Karpas-422 (cell line): ENCODE measurements around the gene HOXD11. TPM values are rescaled to one million over a fixed set of nuclear protein-coding genes. Genes with fewer than 3 reads are reported as not detected.

Experiments
- DNase-seq: peaks from one replicate; pipeline ENCODE4 v3.0.0-alpha.2; 2015
- H2AFZ ChIP-seq: fragments of 200-600 bp; sonication (generic); 2 replicates; pipeline ENCODE4 v1.6.1; 2014; ENCODE audit warnings: antibody characterized with exemption, low read length, mixed read lengths
- H3K27ac ChIP-seq: fragments of 200-600 bp; sonication (generic); 2 replicates; pipeline ENCODE4 v1.5.1; 2014; ENCODE audit warnings: mild to moderate bottlenecking, low read length, moderate library complexity
- H3K27me3 ChIP-seq: fragments of 200-600 bp; sonication (generic); 2 replicates; pipeline ENCODE4 v1.6.1; 2014; ENCODE audit warnings: low read length, mixed read lengths
- H3K36me3 ChIP-seq: fragments of 200-600 bp; sonication (generic); 2 replicates; pipeline ENCODE4 v1.6.1; 2014; ENCODE audit warnings: low read length, mixed read lengths; ENCODE audit not compliant: insufficient read depth
- H3K4me1 ChIP-seq: fragments of 200-600 bp; sonication (generic); 2 replicates; pipeline ENCODE4 v1.6.1; 2014; ENCODE audit warnings: mild to moderate bottlenecking, low read length, mixed read lengths
- H3K4me2 ChIP-seq: fragments of 200-600 bp; sonication (generic); 2 replicates; pipeline ENCODE4 v1.6.1; 2014; ENCODE audit warnings: low read length, low read depth, mild to moderate bottlenecking; ENCODE audit not compliant: poor library complexity, severe bottlenecking
- H3K4me3 ChIP-seq: fragments of 200-600 bp; sonication (generic); 2 replicates; pipeline ENCODE4 v1.5.1; 2014; ENCODE audit warnings: mild to moderate bottlenecking, antibody characterized with exemption, low read length, mixed read lengths
- H3K79me2 ChIP-seq: fragments of 200-600 bp; sonication (generic); 2 replicates; pipeline ENCODE4 v1.6.1; 2014; ENCODE audit warnings: mild to moderate bottlenecking, low read length, mixed read lengths
- H3K9ac ChIP-seq: fragments of 200-600 bp; sonication (generic); 2 replicates; pipeline ENCODE4 v1.6.0; 2014; ENCODE audit warnings: low read length
- H3K9me2 ChIP-seq: fragments of 200-600 bp; sonication (generic), shearing (Covaris generic); replicated peaks from 2 replicates; pipeline ENCODE4 v1.6.0; 2014; ENCODE audit warnings: mild to moderate bottlenecking, low read length, moderate library complexity; ENCODE audit not compliant: insufficient read depth
- H3K9me3 ChIP-seq: fragments of 300-700, 200-600 bp; sonication (generic); 2 replicates; pipeline ENCODE4 v1.6.1; 2014; ENCODE audit warnings: low read length, mixed read lengths
- H4K20me1 ChIP-seq: fragments of 200-600 bp; sonication (generic); 2 replicates; pipeline ENCODE4 v1.6.1; 2014; ENCODE audit warnings: mild to moderate bottlenecking, antibody characterized with exemption, low read length, low read depth; ENCODE audit not compliant: insufficient read depth
- total RNA-seq: library from RNA; depleted of rRNA; stranded (reverse); fragments of >200 nt; shearing (Covaris generic); gene quantifications from 2 replicates; pipeline ENCODE4 v1.2.3, GENCODE V29; 2014; ENCODE audit warnings: low replicate concordance

HOXD11 gene
- total RNA-seq, 1 experiment from 2014 or later = not detected

GRCh38 chr2:176105730-176106580 is 1.1 kb upstream of the HOXD11 start:
- no peaks in the 10 kb centered on the region for H3K36me3 ChIP-seq
- H3K9me2 ChIP-seq = no peaks in the 10 kb centered on the region
- no peaks in the 10 kb centered on the region for H3K27me3 ChIP-seq
- H3K79me2 ChIP-seq = no peaks in the 10 kb centered on the region
- H3K9me3 ChIP-seq = no peaks in the 10 kb centered on the region
- DNase-seq = no peak
- H3K27ac ChIP-seq = no peak overlapping the region
- no peak overlapping the region for H2AFZ ChIP-seq
- H3K4me1 ChIP-seq = peaks cover 4% of the 10 kb centered on the region
- no peak overlapping the region for H3K4me3 ChIP-seq
- no peaks in the 10 kb centered on the region for H4K20me1 ChIP-seq
- no peak overlapping the region for H3K9ac ChIP-seq
- no peak overlapping the region for H3K4me2 ChIP-seq

GRCh38 chr2:176107731-176108181 is 676 bp downstream of the HOXD11 start:
- H3K27ac ChIP-seq = no peak overlapping the region
- no peak overlapping the region for H3K4me3 ChIP-seq
- no peaks in the 10 kb centered on the region for H3K79me2 ChIP-seq
- no peak overlapping the region for H3K4me2 ChIP-seq
- no peaks in the 10 kb centered on the region for H4K20me1 ChIP-seq
- no peaks in the 10 kb centered on the region for H3K9me2 ChIP-seq
- peaks cover 10% of the 10 kb centered on the region for H3K4me1 ChIP-seq
- H3K36me3 ChIP-seq = no peaks in the 10 kb centered on the region
- H2AFZ ChIP-seq = no peak overlapping the region
- H3K9me3 ChIP-seq = no peaks in the 10 kb centered on the region
- no peak overlapping the region for H3K9ac ChIP-seq
- no peaks in the 10 kb centered on the region for H3K27me3 ChIP-seq
- DNase-seq = no peak

GRCh38 chr2:176109192-176109901 is 2.3 kb downstream of the HOXD11 start:
- Histone ChIP-seq H2AFZ (no peak overlapping the region), H3K4me2 (no peak overlapping the region), H3K9me2 (no peaks in the 10 kb centered on the region), H4K20me1 (no peaks in the 10 kb centered on the region), H3K4me1 (peaks cover 10% of the 10 kb centered on the region), H3K36me3 (no peaks in the 10 kb centered on the region), H3K27me3 (no peaks in the 10 kb centered on the region), H3K9me3 (no peaks in the 10 kb centered on the region), H3K27ac (no peak overlapping the region), H3K4me3 (no peak overlapping the region), H3K79me2 (no peaks in the 10 kb centered on the region), H3K9ac (no peak overlapping the region)
- DNase-seq = no peak

GRCh38 chr2:176109946-176110345 is 2.9 kb downstream of the HOXD11 start:
- DNase-seq = no peak
- no peak overlapping the region for H3K4me2 ChIP-seq
- no peak overlapping the region for H3K9ac ChIP-seq
- H3K79me2 ChIP-seq = no peaks in the 10 kb centered on the region
- H3K27ac ChIP-seq = no peak overlapping the region
- no peaks in the 10 kb centered on the region for H3K27me3 ChIP-seq
- no peak overlapping the region for H3K4me3 ChIP-seq
- H3K36me3 ChIP-seq = no peaks in the 10 kb centered on the region
- no peaks in the 10 kb centered on the region for H3K9me2 ChIP-seq
- H2AFZ ChIP-seq = no peak overlapping the region
- no peaks in the 10 kb centered on the region for H4K20me1 ChIP-seq
- peaks cover 10% of the 10 kb centered on the region for H3K4me1 ChIP-seq
- H3K9me3 ChIP-seq = no peaks in the 10 kb centered on the region

GRCh38 chr2:176110415-176111308 is 3.6 kb downstream of the HOXD11 start:
- no peaks in the 10 kb centered on the region for H4K20me1 ChIP-seq
- peak overlapping the region; percentile 66 for H3K4me2 ChIP-seq
- H3K36me3 ChIP-seq = no peaks in the 10 kb centered on the region
- H3K79me2 ChIP-seq = no peaks in the 10 kb centered on the region
- H3K4me1 ChIP-seq = peaks cover 10% of the 10 kb centered on the region
- no peaks in the 10 kb centered on the region for H3K9me3 ChIP-seq
- no peak overlapping the region for H3K27ac ChIP-seq
- peak overlapping the region; percentile 54; the same call in 1 of the 2 replicates for H2AFZ ChIP-seq
- peak overlapping the region; percentile 40; the same call in 1 of the 2 replicates for H3K4me3 ChIP-seq
- no peaks in the 10 kb centered on the region for H3K27me3 ChIP-seq
- DNase-seq = no peak
- H3K9me2 ChIP-seq = no peaks in the 10 kb centered on the region
- H3K9ac ChIP-seq = peak overlapping the region; percentile 37; the same call in 1 of the 2 replicates

- Histone ChIP-seq H3K9me2 (no peaks in the 10 kb centered on the region), H3K4me1 (peaks cover 10% of the 10 kb centered on the region), H3K27ac (no peak overlapping the region), H3K79me2 (no peaks in the 10 kb centered on the region), H3K9ac (peak overlapping the region; percentile 37; the same call in 1 of the 2 replicates), H3K4me3 (peak overlapping the region; percentile 40; the same call in 1 of the 2 replicates), H4K20me1 (no peaks in the 10 kb centered on the region), H3K36me3 (no peaks in the 10 kb centered on the region), H2AFZ (0 out of 2 replicates have a peak overlapping the region, but pooled peaks have one; percentile 54), H3K27me3 (no peaks in the 10 kb centered on the region), H3K9me3 (no peaks in the 10 kb centered on the region), H3K4me2 (peak overlapping the region; percentile 66)
- DNase-seq = peak; percentile 80
Observed at GRCh38 chr2:176111309-176111663, 4.2 kb downstream of the HOXD11 start.

- Histone ChIP-seq H3K27me3 (no peaks in the 10 kb centered on the region), H2AFZ (no peak overlapping the region), H3K9me3 (no peaks in the 10 kb centered on the region), H3K4me2 (no peak overlapping the region), H3K9me2 (no peaks in the 10 kb centered on the region), H3K36me3 (no peaks in the 10 kb centered on the region), H3K4me1 (peaks cover 10% of the 10 kb centered on the region), H3K4me3 (no peak overlapping the region), H3K79me2 (no peaks in the 10 kb centered on the region), H3K9ac (no peak overlapping the region), H4K20me1 (no peaks in the 10 kb centered on the region), H3K27ac (no peak overlapping the region)
- DNase-seq = no peak
Observed at GRCh38 chr2:176111846-176112374, 4.8 kb downstream of the HOXD11 start.
